NCI-H1436 (cell line): ENCODE measurements around the gene VENTX.

Experiments
- DNase-seq: peaks from one replicate; lab custom pipeline; 2025; lab: John Stamatoyannopoulos, UW

Gene VENTX

GRCh38 chr10:133285217-133285616 is 47.6 kb downstream of the VENTX start:
- DNase-seq: no peak

- DNase-seq: no peak
Observed at GRCh38 chr10:133286366-133286765, 48.7 kb downstream of the VENTX start.

- DNase-seq: no peak
Observed at GRCh38 chr10:133287832-133288500, 50.3 kb downstream of the VENTX start.

- DNase-seq: no peak
Observed at GRCh38 chr10:133289761-133290160, 52.1 kb downstream of the VENTX start.
